Measurements from ENCODE around the gene CDK14. TPM values are rescaled to one million over a fixed set of nuclear protein-coding genes. Genes with fewer than 3 reads are reported as not detected.
"Not testable (repeated sequence)": the region's sequence is repeated elsewhere in the genome, so short reads cannot be mapped to it uniquely, and the experiment has no call there.

The CDK14 gene
- total RNA-seq, 6 donors from 2014 or later, result 21.7 to 53.4 (median 37.1) TPM

DNA sequence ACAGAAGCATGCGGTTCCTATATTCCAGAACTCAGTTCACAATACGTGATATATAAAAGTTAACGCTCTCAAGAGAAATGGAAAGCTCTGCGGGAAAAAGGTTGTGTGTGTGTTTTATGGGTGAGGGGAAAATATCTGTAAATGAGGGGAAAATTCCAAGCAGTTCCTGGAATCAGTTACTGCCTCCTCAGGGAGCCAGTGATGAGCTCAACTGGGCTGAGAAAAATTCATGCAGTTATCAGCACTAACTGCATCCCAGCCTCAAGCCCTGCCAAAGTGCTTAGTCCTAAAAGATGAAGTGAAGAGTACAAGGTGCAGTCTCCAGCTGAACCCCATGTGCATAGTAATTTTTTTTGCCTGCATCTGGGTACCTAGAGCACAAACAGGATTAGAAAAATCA is 191.9 kb downstream of the CDK14 start:
- Histone ChIP-seq H3K36me3 (no peaks in the 10 kb centered on the region), H3K27ac (no peak overlapping the region), H3K4me1 (no peaks in the 10 kb centered on the region), H3K9me3 (no peaks in the 10 kb centered on the region), H3K27me3 (no peaks in the 10 kb centered on the region), H3K4me3 (no peak overlapping the region)
- ATAC-seq (ENCODE audit: low FRiP score in 2 of 2) (peak in 1 of 2 donors; percentile 67), DNase-seq (no peak)
- 68 to 84% methylated on average over 4 of the region's 4 CpGs for WGBS, 2 donors
- no peak for TF ChIP-seq POLR2AphosphoS5 (IDR thresholded peaks at IDR 0.05)
- TF ChIP-seq EP300 (IDR thresholded peaks at IDR 0.05), result no peak
- TF ChIP-seq, protein P1, sequence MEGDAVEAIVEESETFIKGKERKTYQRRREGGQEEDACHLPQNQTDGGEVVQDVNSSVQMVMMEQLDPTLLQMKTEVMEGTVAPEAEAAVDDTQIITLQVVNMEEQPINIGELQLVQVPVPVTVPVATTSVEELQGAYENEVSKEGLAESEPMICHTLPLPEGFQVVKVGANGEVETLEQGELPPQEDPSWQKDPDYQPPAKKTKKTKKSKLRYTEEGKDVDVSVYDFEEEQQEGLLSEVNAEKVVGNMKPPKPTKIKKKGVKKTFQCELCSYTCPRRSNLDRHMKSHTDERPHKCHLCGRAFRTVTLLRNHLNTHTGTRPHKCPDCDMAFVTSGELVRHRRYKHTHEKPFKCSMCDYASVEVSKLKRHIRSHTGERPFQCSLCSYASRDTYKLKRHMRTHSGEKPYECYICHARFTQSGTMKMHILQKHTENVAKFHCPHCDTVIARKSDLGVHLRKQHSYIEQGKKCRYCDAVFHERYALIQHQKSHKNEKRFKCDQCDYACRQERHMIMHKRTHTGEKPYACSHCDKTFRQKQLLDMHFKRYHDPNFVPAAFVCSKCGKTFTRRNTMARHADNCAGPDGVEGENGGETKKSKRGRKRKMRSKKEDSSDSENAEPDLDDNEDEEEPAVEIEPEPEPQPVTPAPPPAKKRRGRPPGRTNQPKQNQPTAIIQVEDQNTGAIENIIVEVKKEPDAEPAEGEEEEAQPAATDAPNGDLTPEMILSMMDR (IDR thresholded peaks at IDR 0.05), result no peak
- no peak for TF ChIP-seq POLR2A (IDR thresholded peaks at IDR 0.05)

DNA sequence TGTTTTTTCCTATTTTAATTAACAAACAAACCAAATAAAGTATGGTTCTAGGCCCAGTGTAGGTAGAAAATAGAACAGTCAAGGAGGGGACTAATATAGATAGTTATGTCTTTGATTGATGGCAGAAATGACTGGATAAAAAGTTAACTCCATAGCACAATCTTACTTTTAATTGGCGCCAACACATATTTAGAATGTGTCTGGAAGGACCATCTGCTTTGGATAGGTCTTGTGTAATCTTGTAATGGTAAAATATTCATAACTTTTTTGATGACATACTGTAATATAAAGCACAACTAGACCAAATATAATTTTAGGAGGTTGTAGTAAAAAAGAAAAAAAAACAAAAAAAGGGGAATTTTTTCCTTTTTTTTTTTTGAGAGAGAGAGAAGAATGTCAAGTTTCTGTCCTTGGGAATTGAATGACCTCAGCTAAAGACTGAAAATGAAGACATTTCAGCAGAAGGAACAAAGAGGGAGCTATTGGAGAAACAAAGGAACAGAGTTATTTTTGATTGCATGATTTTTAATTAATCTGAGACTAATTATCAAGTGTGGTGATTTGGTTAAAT is 193.7 kb downstream of the CDK14 start:
- no peak for DNase-seq
- no peak overlapping the region for H3K27ac ChIP-seq
- TF ChIP-seq, protein P1 (IDR thresholded peaks at IDR 0.05), result no peak
- TF ChIP-seq POLR2AphosphoS5 (IDR thresholded peaks at IDR 0.05) (no peak), EP300 (IDR thresholded peaks at IDR 0.05) (no peak), POLR2A (IDR thresholded peaks at IDR 0.05) (no peak)
- H3K36me3 ChIP-seq, result no peaks in the 10 kb centered on the region
- no peak overlapping the region for H3K4me3 ChIP-seq
- no peaks in the 10 kb centered on the region for H3K4me1 ChIP-seq
- no peaks in the 10 kb centered on the region for H3K27me3 ChIP-seq
- 96 to 97% methylated on average over 1 of the region's 1 CpG for WGBS, 2 donors
- no peak for ATAC-seq (ENCODE audit: low FRiP score in 2 of 2)
- H3K9me3 ChIP-seq, result peaks cover 0 to 12% (median 10%) of the 10 kb centered on the region in 4 donors

DNA sequence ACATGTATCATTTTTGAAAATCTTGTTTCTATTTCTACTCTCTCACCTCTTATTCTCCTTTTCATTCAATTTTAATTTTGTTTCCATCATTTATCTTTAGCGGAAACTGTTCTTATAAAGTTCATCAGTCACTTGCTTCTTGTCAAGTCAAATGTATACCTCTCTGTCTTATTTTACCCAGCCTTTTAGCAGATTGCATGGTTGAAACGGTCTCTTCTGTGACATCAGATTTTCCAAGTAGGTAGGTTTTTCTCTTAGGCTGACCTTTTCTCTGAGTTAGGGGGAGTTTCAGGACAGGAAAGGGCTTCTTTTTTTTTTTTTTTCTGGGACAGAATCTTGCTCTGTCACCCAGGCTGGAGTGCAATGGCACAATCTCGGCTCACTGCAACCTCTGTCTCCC is 195.5 kb downstream of the CDK14 start:
- H3K4me1 ChIP-seq, result no peaks in the 10 kb centered on the region
- no peaks in the 10 kb centered on the region for H3K27me3 ChIP-seq
- DNase-seq (no peak), ATAC-seq (ENCODE audit: low FRiP score in 2 of 2) (no peak)
- H3K9me3 ChIP-seq, result peaks cover 0 to 12% (median 10%) of the 10 kb centered on the region in 4 donors
- H3K36me3 ChIP-seq, result no peaks in the 10 kb centered on the region
- H3K4me3 ChIP-seq, result no peak overlapping the region
- H3K27ac ChIP-seq, result no peak overlapping the region
- 62 to 75% methylated on average over 3 of the region's 3 CpGs for WGBS, 2 donors
- TF ChIP-seq, protein P1 (IDR thresholded peaks at IDR 0.05), result no peak
- TF ChIP-seq POLR2AphosphoS5 (IDR thresholded peaks at IDR 0.05) (no peak), POLR2A (IDR thresholded peaks at IDR 0.05) (no peak), EP300 (IDR thresholded peaks at IDR 0.05) (no peak)

DNA sequence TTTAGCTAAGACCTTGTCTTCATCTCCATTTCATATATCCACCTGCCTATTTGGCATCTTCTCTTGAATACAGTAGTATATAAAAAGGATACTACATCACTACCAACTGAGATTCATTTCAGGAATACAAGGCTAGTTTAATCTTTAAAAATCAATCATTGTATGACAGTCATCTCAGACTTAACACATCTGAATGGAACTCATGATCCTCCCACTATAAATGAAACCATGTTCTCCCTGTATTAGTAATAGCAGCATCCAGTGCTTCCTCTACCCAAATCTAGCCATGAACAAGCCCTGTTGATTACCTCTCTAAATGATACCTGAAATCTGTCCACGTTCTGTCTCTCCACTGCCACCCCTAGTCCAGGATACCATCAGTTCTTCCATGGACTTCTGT is 196.2 kb downstream of the CDK14 start:
- ATAC-seq (ENCODE audit: low FRiP score in 2 of 2) (no peak), DNase-seq (no peak)
- 88 to 92% methylated on average over 1 of the region's 1 CpG for WGBS, 2 donors
- no peak overlapping the region for H3K27ac ChIP-seq
- no peaks in the 10 kb centered on the region for H3K4me1 ChIP-seq
- TF ChIP-seq POLR2AphosphoS5 (IDR thresholded peaks at IDR 0.05), result no peak
- TF ChIP-seq, protein P1 (IDR thresholded peaks at IDR 0.05), result no peak
- TF ChIP-seq POLR2A (IDR thresholded peaks at IDR 0.05), result no peak
- no peak for TF ChIP-seq EP300 (IDR thresholded peaks at IDR 0.05)
- H3K27me3 ChIP-seq, result no peaks in the 10 kb centered on the region
- H3K9me3 ChIP-seq, result peaks cover 0 to 12% (median 10%) of the 10 kb centered on the region in 4 donors
- no peak overlapping the region for H3K4me3 ChIP-seq
- H3K36me3 ChIP-seq, result no peaks in the 10 kb centered on the region

DNA sequence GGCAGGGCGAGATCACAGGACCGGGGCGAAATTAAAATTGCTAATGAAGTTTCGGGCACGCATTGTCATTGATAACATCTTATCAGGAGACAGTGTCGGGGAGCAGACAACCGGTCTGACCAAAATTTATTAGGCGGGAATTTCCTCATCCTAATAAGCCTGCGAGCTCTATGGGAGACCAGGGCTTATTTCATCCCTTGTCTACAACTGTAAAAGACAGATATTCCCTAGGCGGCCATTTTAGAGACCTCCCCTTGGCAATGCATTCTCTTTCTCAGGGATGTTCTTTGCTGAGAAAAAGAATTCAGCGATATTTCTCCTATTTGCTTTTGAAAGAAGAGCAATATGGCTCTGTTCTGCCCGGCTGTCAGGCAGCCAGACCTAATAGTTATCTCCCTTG is 198.1 kb downstream of the CDK14 start:
- 95 to 99% methylated on average over 12 of the region's 12 CpGs for WGBS, 2 donors
- H3K27me3 ChIP-seq; H3K27ac ChIP-seq; DNase-seq; H3K36me3 ChIP-seq; H3K4me1 ChIP-seq; ATAC-seq (ENCODE audit: low FRiP score in 2 of 2); H3K4me3 ChIP-seq: not testable (repeated sequence)
- H3K9me3 ChIP-seq, result peaks cover 0 to 12% (median 10%) of the 10 kb centered on the region in 4 donors

All from upper lobe of left lung (tissue), 6 donors.